GM04503 (cell line): ENCODE data around the gene NKX2-3.

Experiments used
- DNase-seq: peaks from one replicate; pipeline ENCODE4 v3.0.0-alpha.2; 2012; ENCODE audit warnings: low read depth

Gene NKX2-3

GRCh38 chr10:99582255-99582770, 49.6 kb downstream of the NKX2-3 start:
- no peak for DNase-seq

GRCh38 chr10:99583687-99584086, 50.9 kb downstream of the NKX2-3 start:
- DNase-seq: no peak
